ENCODE measurements around the gene MIGA2. TPM values are rescaled to one million over a fixed set of nuclear protein-coding genes. Genes with fewer than 3 reads are reported as not detected.
"Not testable (repeated sequence)": the region's sequence is repeated elsewhere in the genome, so short reads cannot be mapped to it uniquely, and the experiment has no call there.

MIGA2 gene, protein sequence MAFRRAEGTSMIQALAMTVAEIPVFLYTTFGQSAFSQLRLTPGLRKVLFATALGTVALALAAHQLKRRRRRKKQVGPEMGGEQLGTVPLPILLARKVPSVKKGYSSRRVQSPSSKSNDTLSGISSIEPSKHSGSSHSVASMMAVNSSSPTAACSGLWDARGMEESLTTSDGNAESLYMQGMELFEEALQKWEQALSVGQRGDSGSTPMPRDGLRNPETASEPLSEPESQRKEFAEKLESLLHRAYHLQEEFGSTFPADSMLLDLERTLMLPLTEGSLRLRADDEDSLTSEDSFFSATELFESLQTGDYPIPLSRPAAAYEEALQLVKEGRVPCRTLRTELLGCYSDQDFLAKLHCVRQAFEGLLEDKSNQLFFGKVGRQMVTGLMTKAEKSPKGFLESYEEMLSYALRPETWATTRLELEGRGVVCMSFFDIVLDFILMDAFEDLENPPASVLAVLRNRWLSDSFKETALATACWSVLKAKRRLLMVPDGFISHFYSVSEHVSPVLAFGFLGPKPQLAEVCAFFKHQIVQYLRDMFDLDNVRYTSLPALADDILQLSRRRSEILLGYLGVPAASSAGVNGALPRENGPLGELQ
- total RNA-seq, result 10 to 100 TPM; 31.8 to 36.3 TPM
- long read RNA-seq, partial matches to known transcripts, result 13 of 60 reads
- long read RNA-seq, other reads (novel, unspliced or antisense), result 45 of 60 reads

DNA sequence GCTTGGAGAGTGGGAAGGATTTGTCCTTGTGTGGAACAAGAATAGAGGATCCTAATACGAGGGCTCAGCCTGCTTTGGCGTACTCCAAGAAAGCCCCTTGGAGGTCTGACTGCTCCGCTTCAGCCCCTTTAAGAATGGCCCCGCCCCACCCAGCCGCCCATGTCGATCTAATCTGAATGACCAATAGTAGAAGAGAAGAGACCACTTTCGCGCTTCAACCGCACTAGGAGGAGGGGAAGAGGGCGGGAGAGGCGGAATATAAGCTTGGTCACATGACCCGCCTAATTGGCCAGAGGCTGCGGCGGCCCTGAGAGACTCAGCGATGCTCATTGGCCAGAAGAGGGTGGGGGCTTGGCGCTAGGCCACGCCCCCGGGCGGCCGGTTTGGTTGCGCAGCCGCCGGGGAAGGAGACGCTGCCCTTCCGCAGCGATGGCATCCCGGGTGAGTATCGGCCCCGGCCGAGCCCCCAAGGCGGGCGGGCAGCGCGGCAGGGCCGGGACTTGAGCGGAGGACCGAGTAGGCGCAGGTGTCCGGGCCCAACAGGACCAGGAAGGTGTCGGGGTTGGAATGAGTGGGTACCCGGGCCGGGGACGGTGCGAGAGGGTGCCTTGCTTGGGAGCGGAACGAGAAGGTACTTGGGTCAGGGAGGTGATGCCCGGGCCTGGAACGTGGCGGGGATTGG is at the start of gene MIGA2:
Gene MIGA2 (plus strand): TSS at position 386 of the 682 bp plus-strand sequence. CDS start 3,969 bp downstream, outside the sequence.
- ATAC-seq, result peak; percentile 98
- intact Hi-C loops (cut with DNase I), result no loop called here
- DNase-seq, result peak; percentile 98

- intact Hi-C loops (cut with DNase I), result no loop called here
- DNase-seq (no peak), ATAC-seq (no peak)
Observed at GRCh38 chr9:128986671-128987070, 49.8 kb upstream of the MIGA2 start.

DNA sequence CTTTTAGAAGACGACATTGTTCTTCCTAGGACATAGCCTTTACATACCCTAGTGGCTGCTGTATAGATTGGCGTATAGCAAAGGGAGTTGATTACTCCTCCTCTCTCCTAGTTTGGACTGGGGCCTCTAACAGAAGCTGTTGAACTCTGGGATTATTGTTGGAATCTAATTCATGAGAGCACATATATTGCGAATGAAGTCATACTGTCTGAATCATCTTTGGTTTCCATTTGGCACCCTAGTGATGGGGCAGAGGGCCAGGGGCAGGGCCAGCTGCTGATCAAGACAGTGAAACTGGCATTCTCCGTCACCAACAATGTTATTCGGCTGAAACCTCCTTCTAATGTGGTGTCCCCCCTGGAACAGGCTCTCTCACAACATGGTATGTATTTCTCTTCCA is 48.6 kb upstream of the MIGA2 start:
- intact Hi-C loops (cut with DNase I), result no loop called here
- DNase-seq (no peak), ATAC-seq (peak; percentile 59 to 86)

GRCh38 chr9:128992995-128993394 is 43.4 kb upstream of the MIGA2 start:
- no peak for ATAC-seq
- intact Hi-C loops (cut with DNase I), result no loop called here

DNA sequence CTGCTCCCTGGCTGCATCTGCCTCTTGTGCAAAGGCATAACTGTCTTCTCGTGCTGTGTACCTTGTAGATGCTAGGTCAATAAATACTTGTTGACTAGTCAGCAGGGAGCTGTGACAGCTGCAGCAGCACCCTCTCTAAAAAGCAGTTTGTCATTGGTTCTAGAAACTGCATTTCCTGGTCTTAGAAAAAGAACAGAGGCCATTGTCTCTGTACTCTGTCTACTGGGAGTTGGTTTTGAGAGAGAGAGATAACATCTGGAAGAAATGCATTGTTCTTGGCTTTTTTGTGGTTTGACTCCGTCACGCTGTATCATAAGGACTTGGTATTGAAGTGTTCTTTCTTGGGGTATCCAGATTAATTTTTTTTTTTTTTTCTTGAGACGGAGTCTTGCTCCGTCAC is 40.6 kb upstream of the MIGA2 start:
- DNase-seq (no peak), ATAC-seq (no peak)
- intact Hi-C loops (cut with DNase I), result no loop called here

More at GRCh38 chr9:128992995-128993394, 43.4 kb upstream of the MIGA2 start:
- DNase-seq, result no peak

DNA sequence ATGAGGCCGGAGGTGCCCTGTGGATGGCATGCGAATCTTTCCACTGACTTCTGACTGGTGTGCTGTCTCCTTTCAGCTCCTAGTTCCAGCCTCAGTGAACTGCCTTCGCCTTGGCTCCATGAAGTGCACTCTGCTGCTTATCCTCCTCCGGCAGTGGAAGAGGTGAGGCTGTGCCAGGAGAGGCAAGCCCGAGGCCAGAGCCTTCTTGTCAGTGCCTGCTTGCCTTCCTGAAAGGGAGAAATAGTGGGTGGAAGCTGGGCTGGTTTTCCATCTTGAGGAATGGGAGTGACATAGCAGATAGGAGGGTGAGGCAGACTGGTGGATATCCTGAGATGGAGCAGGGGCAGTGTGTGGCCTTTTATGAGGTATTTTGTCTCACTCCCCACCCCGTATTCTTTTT is 38.0 kb upstream of the MIGA2 start:
- intact Hi-C loops (cut with DNase I), result no loop called here
- DNase-seq (no peak), ATAC-seq (no peak)

DNA sequence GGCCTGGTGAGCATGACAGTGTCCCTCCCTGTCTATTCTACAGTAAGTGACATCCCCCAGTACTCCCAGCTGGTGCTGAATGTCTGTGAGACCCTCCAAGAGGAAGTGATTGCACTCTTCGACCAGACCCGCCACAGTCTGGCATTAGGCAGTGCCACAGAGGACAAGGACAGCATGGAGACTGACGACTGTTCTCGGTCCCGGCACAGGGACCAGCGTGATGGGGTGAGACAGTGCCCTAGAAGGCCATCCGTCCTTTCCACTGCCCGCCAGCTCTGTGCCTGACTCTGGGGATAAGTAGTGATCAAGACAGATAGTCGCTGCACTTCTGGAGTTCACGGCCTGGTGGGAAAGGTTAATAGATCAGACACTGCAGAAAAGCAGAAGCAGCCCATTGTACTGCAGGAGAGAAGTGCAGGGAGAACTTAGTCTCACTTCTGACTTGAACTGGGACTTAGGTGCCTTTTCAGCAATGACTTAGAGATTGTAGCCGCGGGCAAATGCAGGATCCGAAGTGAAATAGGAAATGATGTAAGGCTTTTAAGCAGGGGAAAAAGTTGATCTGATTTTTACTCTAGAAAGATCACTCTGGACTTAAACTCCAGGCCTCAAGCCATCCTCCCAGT is 36.7 kb upstream of the MIGA2 start:
- DNase-seq, result no peak
- no peak for ATAC-seq
- intact Hi-C loops (cut with DNase I), result no loop called here

DNA sequence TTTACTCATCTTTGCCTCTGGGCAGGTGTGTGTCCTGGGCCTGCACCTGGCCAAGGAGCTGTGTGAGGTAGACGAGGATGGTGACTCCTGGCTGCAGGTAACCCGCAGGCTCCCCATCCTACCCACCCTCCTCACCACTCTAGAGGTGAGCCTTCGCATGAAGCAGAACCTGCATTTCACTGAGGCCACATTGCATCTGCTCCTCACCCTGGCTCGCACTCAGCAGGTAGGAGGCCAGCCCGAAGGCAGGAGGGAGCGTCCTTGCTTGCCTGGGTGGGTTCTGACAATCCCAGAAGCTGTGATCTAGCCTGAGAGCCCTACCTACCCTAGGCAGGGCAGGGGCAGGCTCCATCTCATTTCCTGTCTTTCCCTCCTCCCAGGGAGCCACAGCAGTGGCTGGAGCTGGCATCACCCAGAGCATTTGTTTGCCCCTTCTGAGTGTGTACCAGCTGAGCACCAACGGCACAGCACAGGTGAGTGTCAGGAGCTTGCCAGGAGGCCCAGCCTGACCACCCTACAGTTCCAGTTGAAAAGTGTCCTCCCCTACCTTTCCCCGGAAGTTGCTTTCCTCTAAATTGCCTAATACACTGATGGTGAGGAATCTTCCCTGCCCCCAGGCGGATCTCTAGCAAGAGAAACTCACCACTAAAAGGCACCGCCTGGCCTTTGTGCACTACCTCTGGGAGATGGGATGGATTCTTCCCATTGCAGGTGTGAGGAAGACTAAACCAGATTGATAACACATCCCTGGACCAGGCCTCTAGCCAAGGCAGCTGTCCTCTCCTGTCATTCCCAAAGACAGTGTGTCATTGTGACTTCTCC is 34.7 kb upstream of the MIGA2 start:
- intact Hi-C loops (cut with DNase I), result no loop called here
- DNase-seq (no peak), ATAC-seq (no peak)

DNA sequence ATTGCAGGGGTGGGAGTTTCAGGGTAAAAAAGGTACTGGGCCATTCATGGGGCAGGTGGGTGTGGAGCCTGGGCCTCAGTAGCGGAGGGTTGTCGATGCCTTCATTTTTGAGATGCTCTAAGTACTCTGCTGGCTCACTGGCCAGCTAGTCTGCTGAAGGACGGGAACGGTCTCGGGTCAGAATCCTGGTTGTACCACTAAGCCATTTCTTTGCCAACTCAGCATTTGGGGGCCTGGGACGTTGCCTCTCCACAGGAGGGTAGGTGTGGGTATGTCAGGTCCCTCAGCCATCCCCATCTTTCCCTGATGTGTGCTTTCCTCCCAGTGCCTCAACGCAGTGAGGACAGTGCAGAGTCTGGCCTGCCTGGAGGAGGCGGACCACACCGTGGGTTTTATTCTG is 33.4 kb upstream of the MIGA2 start:
- ATAC-seq (no peak), DNase-seq (no peak)
- intact Hi-C loops (cut with DNase I), result no loop called here

DNA sequence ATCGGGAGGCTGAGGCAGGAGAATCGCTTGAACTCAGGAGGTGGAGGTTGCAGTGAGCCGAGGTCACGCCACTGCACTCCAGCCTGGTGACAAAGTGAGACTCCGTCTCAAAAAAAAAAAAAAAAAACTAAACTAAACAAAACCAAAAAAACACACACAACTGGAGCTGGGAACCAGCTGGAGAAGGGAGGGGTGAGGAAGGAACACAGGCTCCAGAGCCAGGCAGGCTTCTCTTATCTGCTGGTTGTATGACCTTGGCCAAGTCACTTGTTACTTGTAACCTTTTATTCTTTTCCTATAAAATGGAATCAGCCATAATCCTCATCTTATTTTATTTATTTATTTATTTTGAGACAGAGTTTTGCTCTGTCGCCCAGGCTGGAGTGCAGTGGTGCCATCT is 32.3 kb upstream of the MIGA2 start:
- ATAC-seq; DNase-seq; intact Hi-C loops (cut with DNase I): not testable (repeated sequence)

DNA sequence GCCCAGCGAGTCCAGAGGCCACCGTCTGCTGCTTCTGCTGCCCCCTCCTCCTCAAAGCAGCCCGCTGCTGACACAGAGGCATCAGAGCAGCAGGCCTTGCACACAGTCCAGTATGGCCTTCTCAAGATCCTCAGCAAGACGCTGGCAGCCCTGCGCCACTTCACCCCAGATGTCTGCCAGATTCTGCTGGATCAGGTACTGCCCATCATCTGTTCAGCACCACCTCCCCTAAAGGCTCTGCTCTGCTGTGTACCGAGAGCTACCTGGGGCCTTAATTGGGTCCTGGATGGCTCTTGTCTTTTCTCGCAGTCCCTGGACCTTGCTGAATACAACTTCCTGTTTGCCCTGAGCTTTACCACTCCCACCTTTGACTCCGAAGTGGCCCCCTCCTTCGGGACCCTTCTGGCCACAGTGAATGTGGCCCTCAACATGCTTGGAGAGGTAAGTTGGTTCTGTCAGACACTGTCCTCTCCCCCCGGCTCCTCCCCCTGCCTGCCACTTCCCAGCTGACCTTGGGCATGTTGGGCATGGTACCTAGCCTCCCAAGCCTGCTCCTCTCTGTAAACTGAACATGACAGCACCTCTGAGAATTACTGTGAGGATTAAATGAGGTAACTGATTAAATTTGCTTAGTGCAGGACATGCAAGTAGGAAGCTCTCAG is 31.0 kb upstream of the MIGA2 start:
- DNase-seq, result no peak
- intact Hi-C loops (cut with DNase I), result no loop called here
- ATAC-seq, result no peak

GRCh38 chr9:129006328-129007034 is 29.9 kb upstream of the MIGA2 start:
- peak; percentile 69 for DNase-seq
- intact Hi-C loops (cut with DNase I), result no loop called here
- peak; percentile 84 to 91 for ATAC-seq

GRCh38 chr9:129007035-129007765 is 29.2 kb upstream of the MIGA2 start:
- peak in 1 of 2 donors; percentile 19 for ATAC-seq
- peak; percentile 65 for DNase-seq
- intact Hi-C loops (cut with DNase I), result no loop called here

GRCh38 chr9:129007766-129008468 is 28.5 kb upstream of the MIGA2 start:
- intact Hi-C loops (cut with DNase I), result no loop called here
- no peak for DNase-seq
- no peak for ATAC-seq

GRCh38 chr9:129008469-129008965 is 27.9 kb upstream of the MIGA2 start:
- DNase-seq (peak; percentile 15), ATAC-seq (no peak)
- intact Hi-C loops (cut with DNase I), result no loop called here

- DNase-seq, result peak; percentile 12
- no peak for ATAC-seq
- intact Hi-C loops (cut with DNase I), result no loop called here
Observed at GRCh38 chr9:129008986-129009583, 27.3 kb upstream of the MIGA2 start.
